ENCODE measurements around the gene PPP5C.
"Not testable (repeated sequence)": the region's sequence is repeated elsewhere in the genome, so short reads cannot be mapped to it uniquely, and the experiment has no call there.

PPP5C gene

GRCh38 chr19:46364359-46364758, 17.5 kb downstream of the PPP5C start:
- no peak for DNase-seq (ENCODE audit: low read depth in 2 of 2)

- no peak for DNase-seq (ENCODE audit: low read depth in 2 of 2)
Measured at GRCh38 chr19:46365561-46365960, 18.7 kb downstream of the PPP5C start.

- DNase-seq (ENCODE audit: low read depth in 2 of 2) = no peak
Measured at GRCh38 chr19:46366620-46367292, 19.9 kb downstream of the PPP5C start.

GRCh38 chr19:46367426-46367825, 20.5 kb downstream of the PPP5C start:
- DNase-seq (ENCODE audit: low read depth in 2 of 2) = no peak

DNA sequence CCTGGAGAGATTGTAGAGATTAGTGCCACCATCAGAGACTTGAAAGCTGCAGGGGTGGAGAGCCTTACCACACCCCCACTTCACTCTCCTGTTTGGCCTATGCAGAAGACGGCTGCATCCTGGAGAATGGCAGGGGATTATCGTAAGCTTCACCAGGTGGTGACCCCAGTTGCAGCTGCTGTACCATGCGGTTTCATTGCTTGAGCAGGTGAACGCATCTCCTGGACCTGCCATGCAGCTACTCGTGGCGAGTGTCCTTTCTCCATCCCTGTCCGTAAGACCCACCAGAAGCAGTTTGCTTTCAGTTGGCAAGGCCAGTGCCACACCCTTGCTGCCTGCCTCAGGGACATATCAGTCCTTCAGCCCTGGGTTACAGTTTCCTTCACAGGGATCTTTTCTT, 21.2 kb downstream of the PPP5C start:
- DNase-seq (ENCODE audit: low read depth in 2 of 2) = no peak

GRCh38 chr19:46369817-46370216, 22.9 kb downstream of the PPP5C start:
- no peak for DNase-seq (ENCODE audit: low read depth in 2 of 2)

DNA sequence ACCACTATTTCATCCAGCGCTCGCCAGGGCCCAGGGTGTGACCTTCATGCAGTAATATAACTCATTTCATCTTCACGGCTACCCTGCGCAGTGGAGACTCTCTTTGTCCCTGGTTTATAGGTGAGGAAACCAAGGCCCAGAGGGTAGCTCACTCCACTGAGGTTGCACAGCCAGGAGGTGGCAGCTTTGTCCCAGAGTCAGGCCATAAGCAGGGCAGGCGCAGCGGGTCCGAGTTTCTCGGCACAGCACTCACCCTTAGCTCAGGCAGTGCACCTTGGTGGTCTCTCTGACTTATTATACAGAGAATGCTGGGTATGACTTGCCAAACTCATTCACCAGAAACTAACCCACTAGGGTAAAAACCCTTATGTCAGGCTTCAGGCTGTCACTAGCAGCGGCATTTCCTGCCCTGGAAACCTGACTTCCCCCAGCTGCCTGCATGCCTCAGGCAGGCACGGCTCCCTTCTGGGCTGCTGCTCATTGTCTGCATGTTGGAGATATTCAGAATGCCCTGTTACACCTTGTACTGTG, 24.5 kb downstream of the PPP5C start:
- no peak for DNase-seq (ENCODE audit: low read depth in 2 of 2)

- no peak for DNase-seq (ENCODE audit: low read depth in 2 of 2)
Measured at GRCh38 chr19:46372901-46373490, 26.1 kb downstream of the PPP5C start.

- no peak for DNase-seq (ENCODE audit: low read depth in 2 of 2)
Measured at GRCh38 chr19:46373491-46374359, 26.8 kb downstream of the PPP5C start.

GRCh38 chr19:46374536-46375475, 27.9 kb downstream of the PPP5C start:
- DNase-seq (ENCODE audit: low read depth in 2 of 2) = no peak

DNA sequence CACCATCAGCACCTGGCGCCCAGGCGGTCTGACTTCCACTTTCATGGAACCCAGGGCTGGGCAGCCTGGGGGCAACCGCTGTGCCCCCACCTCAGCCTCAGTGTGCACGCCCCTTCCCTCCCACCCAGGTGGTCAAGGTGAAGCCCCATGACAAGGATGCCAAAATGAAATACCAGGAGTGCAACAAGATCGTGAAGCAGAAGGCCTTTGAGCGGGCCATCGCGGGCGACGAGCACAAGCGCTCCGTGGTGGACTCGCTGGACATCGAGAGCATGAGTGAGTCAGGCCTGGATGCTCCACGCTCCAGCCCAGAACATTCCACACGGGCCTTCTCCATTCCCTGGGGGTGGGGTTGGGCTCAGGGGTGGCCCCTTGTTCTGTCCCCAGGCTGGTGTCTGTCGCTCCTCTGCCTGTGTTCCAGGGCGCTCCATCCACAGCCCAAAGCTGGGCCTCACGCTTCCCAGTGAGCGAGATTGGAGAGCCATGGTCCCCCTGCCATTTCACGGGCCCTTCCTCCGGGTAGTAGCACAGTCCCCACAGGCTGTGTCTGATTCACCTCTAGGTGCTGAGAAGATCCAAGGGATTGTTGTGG, 28.7 kb downstream of the PPP5C start:
- DNase-seq (ENCODE audit: low read depth in 2 of 2) = not testable (repeated sequence)

DNA sequence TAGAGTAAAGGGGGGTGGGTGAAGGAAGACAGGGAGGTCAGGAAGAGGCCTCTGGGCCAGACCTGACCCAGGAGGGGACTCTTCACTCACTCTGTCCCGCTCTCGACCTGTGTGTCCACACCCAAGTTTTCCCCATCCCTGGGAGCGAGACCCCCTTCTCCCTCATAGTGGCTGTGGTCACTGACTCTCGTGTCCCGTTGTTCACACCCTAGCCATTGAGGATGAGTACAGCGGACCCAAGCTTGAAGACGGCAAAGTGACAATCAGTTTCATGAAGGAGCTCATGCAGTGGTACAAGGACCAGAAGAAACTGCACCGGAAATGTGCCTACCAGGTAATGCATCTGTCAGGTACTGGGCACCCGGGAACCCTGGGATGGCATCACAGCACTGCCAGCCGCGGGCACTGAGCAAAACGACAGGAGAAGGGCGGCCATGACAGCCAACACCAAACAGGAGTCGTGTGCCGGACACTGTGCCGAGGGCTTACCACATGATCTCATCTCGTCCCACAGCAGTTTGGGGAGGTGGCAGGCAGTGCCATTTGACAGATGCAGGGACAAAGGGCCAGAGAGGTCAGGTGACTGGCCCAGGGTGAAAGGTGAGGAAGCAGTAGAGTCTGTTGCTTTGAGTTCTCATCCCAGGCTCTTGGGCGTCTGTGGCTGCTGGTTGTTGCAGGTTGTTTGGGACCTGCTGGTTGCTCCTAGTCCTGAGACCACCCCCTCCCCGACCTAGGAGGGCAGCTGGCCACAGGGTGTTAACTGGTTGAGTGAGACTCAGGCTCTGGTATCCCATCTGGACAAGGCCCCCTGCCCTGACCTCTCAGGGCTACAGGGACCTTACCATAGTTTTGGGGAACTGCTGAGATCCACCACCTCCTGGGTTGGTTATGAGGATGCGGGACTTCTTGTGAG, 29.6 kb downstream of the PPP5C start:
- DNase-seq (ENCODE audit: low read depth in 2 of 2) = no peak

DNA sequence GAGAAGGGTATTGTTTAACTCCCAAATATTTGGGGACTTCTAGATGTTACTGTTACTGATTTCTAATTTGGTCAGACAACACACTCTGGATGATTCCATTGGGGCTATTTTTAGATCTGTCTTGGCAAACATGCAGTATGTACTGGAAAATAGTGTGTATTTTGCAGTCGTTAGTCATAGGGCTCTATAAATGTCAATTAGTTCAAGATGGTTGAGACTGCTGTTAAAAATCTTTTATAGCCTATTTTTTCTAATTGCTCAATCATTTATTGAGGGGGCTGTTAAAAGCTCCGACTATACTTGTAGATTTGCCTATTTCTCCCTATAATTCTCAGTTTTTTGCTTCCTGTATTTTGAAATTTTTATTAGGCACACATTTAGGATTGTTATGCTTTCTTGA, 31.4 kb downstream of the PPP5C start:
- no peak for DNase-seq (ENCODE audit: low read depth in 2 of 2)

DNA sequence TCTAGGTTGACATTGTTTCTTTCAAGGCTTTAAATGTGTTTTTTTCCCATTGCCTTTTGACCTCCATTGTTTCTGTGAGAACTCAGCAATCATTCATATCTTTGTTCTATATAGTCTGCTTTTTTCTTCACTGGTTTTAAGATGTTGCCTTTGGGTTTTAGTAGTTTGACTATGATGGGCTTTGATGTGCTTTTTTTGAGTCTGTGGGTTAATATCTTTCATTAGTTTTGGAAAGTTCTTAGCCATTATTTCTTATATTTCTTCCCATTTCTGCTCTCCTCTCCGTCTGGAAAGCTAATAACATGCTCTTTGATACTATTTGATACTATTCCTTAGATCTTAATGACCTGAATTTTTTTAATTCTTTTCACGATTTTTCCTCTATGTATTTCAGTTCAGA, 33.8 kb downstream of the PPP5C start:
- no peak for DNase-seq (ENCODE audit: low read depth in 2 of 2)

GRCh38 chr19:46381346-46381745, 34.5 kb downstream of the PPP5C start:
- DNase-seq (ENCODE audit: low read depth in 2 of 2) = no peak

GRCh38 chr19:46381756-46382345, 35.0 kb downstream of the PPP5C start:
- no peak for DNase-seq (ENCODE audit: low read depth in 2 of 2)

DNA sequence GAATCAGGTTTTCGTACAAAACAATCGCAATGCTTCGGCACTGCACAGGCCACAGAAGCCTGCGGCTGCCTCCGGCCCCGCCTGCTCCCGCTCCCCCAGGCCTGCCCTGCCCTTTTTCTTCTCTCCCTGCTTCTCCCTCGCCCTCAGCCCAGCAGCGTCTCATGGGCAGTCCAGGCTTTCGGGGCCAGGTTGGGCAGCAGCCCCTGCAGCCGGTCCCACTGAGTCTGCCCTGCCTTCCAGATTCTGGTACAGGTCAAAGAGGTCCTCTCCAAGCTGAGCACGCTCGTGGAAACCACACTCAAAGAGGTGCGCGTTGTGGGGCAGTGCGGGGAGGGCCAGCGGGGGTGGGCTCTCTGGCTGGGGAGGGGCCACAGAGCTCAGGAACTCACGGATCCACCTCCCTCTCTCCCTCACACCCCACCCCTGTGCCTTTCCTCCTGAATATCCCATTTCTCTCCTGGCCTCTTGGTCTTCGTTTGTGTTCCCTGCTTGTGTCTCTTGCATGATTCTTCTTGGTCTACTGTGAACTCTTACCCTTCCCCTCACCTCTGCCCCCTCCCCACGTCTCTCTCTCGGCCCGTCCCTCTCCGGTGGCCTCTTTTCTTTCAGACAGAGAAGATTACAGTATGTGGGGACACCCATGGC, 36.4 kb downstream of the PPP5C start:
- DNase-seq (ENCODE audit: low read depth in 2 of 2) = no peak

DNA sequence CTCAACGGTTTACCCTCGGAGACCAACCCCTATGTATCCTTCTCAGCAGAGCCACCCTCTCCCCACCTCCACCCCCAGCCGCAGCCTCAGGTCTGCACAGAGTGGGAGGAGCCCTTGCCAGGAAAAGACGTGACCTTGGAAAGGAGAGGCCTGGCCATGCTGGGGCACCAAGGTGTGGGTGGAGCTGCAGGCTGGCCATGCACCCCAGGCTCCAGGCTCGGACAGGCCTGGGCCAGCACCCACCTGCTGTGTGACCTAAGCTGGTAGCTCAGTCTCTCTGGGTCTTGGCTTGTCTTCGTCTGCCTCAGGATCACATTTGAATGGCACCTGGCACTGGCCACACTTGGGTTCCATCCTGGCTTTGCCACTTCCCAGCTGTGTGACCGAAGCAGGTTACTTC, 37.0 kb downstream of the PPP5C start:
- no peak for DNase-seq (ENCODE audit: low read depth in 2 of 2)

GRCh38 chr19:46384396-46384795, 37.5 kb downstream of the PPP5C start:
- no peak for DNase-seq (ENCODE audit: low read depth in 2 of 2)

All from stimulated activated CD4-positive, alpha-beta T cell treated with anti-CD3 and anti-CD28 coated beads, Interleukin-4, amount 100 ng/mL, for 48 hours (primary cell).